HG03045 (cell line): ENCODE measurements around the gene MTRF1.
"Not testable (repeated sequence)": the region's sequence is repeated elsewhere in the genome, so short reads cannot be mapped to it uniquely, and the experiment has no call there.

ENCODE experiments used
- ATAC-seq: cut with Tn5 transposase; IDR thresholded peaks from one replicate; pipeline ENCODE4 v1.9.1; 2021; ENCODE audit warnings: mild to moderate bottlenecking, moderate library complexity; ENCODE audit not compliant: unreplicated experiment

The MTRF1 gene

DNA sequence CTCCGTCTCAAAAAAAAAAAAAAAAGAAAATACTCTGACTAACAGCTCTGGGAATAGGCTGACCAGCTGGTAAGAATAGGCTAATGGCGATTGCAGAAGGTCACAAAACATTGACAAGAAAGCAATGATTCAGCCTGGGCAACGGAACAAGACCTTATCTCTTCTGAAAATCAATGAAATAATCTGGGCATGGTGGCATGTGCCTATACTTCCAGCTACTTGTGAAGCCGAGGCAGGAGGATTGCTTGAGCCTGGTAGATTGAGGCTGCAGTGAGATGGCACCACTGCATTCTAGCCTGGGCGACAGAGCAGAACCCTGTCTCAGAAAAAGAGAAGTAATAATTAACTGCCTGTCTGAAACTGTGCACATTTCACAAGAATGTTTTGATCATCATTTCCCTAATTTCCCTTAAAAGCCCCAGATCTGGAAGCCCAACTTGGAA, 18.8 kb upstream of the MTRF1 start:
- no peak for ATAC-seq

GRCh38 chr13:41279156-41279555, 15.8 kb upstream of the MTRF1 start:
- not testable (repeated sequence) for ATAC-seq

DNA sequence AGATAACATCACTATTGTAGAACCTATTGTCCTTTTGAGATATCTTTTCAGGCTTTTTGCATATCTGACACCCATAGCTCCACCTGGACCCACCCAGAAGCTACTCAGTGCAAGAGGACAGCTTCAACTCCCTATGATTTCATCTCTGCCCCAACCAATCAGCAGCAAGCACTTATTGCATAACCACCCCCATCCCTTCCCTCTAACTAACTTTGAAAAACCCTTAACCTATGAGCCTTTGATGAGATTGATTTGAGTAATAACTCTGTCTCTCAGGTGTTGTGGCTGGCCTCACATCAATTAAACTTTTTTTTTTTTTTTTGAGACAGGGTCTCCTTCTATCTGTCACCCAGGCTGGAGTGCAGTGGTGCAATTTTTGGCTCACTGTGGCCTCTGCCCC, 13.4 kb upstream of the MTRF1 start:
- no peak for ATAC-seq

GRCh38 chr13:41274881-41275280, 11.5 kb upstream of the MTRF1 start:
- ATAC-seq: no peak

DNA sequence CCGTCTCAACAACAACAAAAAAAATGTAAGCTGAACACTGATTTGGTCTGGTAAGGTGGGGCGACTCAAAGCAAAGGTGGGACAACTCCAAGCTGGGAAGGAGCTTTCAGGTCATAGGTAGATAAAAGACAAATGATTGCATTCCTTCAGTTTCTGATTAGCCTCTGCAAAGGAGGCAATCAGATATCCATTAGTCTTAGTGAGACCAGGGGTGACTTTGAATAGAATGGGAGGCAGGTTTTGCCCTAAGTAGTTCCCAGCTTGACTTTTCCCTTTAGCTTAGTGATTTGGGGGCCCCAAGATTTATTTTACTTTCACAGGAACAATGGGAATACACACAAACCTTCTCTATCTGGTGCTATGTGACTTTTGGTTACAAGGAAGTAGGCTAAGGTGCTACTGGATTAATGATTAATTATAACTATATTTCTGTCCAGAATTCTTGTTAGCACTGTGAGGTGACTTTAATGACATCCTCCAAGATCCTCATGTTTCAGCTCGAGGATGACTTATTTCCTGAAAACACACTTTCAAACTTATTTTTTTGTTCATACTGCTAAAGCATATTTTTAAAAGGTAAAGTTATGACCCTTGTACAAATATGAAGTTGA, 10.6 kb upstream of the MTRF1 start:
- no peak for ATAC-seq

GRCh38 chr13:41271456-41272285, 8.3 kb upstream of the MTRF1 start:
- ATAC-seq: no peak

DNA sequence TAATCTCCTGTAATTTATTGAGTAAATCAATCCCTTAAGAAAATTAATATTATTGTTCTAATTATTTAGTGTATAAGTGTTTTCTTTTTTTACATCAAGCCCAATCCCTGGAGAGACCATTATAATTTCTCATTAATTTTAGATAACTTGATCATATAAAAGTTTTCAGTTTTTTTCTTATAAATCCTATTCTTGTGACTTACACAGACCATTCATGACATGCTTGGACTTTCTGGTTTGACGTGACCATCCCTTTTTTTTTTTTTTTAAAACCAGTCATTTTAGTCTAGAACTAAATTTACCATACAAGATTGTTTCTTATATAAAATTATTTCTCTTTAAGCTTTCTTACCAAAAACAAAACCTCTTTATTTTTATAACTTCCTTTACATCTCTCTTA, 5.4 kb upstream of the MTRF1 start:
- no peak for ATAC-seq

DNA sequence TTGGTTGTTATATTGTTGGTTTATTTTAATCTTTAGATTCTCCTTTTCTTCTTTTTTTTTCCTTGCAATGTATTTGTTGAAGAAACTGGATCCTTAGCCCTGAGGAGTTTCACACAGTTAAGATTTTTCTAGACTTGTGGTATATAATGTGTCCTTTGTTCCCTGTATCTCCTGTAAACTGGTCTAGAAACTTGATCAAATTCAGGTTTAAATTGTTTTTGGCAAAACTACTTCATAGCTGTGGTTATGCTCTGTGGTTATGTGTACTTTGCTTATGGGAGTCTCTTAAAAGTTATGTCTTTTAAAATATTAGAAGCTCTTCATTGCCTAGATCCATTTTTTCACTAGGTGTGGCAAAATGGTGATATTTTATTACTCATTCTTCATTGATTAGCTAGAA, 3.7 kb upstream of the MTRF1 start:
- ATAC-seq: no peak

GRCh38 chr13:41259875-41260501, 3.4 kb downstream of the MTRF1 start:
- no peak for ATAC-seq

GRCh38 chr13:41257535-41257934, 5.8 kb downstream of the MTRF1 start:
- ATAC-seq: no peak

DNA sequence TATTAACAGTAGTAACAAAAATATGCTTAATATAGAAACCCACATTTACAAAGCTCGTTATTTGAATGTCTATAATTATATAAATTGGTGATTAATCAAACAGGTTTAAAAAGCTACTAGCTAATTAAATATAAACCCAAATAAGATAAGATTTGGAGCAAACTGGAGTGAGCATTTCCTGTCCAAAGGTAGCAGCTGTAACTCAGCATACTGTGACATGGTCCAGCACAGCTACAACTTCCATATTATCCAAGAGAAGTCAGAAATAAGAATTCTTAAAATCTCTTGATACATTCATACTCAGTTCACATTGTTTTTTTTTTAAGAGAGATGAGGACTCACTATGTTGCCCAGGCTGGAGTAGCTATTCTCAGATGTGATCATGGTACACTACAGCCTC, 8.5 kb downstream of the MTRF1 start:
- ATAC-seq: no peak

GRCh38 chr13:41250993-41251392, 12.4 kb downstream of the MTRF1 start:
- ATAC-seq: no peak

DNA sequence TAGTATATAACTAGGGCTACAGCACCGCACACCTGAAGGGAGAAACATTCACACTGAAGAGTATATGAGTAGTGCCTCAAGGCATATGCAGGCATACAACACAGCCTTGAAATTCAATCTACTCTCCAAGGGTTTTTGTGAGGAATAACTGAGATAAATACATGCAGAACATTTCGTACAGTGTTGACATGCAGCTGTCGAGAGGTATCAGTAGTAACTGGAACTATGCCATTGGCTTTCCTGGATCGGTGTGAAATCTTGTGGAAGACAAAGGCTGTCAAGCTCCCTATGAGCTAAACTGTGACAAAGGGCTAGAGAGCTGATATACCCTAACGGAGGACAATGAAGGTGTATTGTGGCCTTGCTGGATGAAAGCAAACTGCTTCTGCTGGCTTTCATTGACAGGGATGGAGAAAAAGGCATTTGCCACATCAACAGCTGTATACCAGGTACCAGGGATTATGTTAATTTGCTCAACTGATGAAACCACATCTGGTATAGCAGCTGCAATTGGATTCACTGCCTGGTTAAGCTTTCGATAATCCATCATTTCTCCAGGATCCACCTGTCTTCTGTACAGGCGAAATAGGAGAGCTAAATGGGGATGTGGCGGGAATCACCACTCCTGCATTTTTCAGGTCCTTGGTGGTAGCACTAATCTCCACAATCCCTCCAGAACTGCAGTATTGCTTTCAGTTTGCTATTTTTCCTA, 16.3 kb downstream of the MTRF1 start:
- no peak for ATAC-seq

- no peak for ATAC-seq
Measured at GRCh38 chr13:41244556-41244955, 18.8 kb downstream of the MTRF1 start.

GRCh38 chr13:41241626-41242025, 21.8 kb downstream of the MTRF1 start:
- ATAC-seq: no peak

DNA sequence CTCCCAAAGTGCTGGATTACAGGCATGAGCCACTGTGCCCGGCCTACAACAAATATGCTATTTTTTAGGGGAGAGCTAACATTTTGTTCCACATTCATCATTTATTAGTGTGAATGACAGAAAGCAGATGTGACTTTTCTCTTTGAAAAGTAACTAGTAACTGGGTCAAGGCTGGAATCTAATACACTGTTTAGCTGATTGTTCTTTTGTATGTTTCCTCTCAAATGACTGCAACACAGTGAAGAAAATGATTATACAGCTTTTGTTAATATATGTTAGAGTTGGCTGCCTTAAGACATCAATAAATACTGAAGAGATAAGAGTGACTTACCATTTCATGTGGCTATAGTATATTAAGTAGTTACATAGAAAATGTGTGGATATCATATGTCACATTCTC, 27.0 kb downstream of the MTRF1 start:
- no peak for ATAC-seq

- ATAC-seq: no peak
Measured at GRCh38 chr13:41232578-41233480, 30.5 kb downstream of the MTRF1 start.

DNA sequence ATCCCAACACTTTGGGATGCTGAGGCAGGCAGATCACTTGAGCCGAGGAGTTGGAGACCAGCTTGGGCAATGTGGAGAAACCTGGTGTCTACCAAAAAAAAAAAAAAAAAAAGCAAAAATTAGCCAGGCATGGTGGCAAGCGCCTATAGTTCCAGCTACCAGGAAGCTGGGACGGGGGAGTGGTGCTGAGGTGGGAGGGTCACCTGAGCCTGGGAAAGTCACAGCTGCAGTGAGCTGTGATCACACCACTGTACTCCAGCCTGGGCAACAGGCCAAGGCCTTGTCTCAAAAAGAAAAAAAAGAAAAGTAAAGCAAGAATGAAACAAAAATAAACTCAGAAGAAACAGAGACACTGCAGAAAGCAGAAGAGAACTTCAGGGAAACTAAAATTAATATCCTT, 31.6 kb downstream of the MTRF1 start:
- ATAC-seq: no peak

GRCh38 chr13:41231025-41231677, 32.2 kb downstream of the MTRF1 start:
- no peak for ATAC-seq

GRCh38 chr13:41229356-41229755, 34.0 kb downstream of the MTRF1 start:
- no peak for ATAC-seq
